ENCODE measurements around the gene COL26A1.

DNA sequence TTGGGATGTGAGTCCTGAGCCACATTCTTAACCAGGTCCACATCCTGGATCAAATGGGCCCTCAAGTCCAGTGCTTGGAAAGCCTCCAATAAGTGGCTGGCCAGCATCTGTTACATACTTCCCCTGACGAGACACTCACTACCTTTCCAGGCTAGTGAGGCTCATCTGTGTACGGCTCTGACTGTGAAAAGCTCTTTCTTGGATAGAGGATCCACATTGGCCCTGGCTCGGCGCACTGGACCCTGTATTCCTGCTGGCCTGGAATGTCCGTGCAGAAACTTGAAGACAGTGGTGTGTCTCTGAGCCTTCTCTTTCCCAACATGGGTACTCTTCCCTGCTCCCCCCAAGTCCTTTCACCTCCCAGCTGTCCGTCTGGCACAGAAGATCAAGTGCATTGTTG lies 230.9 kb downstream of the COL26A1 start:
- TF ChIP-seq, protein P1, sequence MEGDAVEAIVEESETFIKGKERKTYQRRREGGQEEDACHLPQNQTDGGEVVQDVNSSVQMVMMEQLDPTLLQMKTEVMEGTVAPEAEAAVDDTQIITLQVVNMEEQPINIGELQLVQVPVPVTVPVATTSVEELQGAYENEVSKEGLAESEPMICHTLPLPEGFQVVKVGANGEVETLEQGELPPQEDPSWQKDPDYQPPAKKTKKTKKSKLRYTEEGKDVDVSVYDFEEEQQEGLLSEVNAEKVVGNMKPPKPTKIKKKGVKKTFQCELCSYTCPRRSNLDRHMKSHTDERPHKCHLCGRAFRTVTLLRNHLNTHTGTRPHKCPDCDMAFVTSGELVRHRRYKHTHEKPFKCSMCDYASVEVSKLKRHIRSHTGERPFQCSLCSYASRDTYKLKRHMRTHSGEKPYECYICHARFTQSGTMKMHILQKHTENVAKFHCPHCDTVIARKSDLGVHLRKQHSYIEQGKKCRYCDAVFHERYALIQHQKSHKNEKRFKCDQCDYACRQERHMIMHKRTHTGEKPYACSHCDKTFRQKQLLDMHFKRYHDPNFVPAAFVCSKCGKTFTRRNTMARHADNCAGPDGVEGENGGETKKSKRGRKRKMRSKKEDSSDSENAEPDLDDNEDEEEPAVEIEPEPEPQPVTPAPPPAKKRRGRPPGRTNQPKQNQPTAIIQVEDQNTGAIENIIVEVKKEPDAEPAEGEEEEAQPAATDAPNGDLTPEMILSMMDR (IDR thresholded peaks at IDR 0.05): no peak
- no peak for TF ChIP-seq POLR2AphosphoS5 (IDR thresholded peaks at IDR 0.05)
- TF ChIP-seq EP300 (IDR thresholded peaks at IDR 0.05; ENCODE audit: low read depth): no peak

Measured in transverse colon (tissue), 4 donors.